ENCODE results near the gene FAM222A. TPM values are rescaled to one million over a fixed set of nuclear protein-coding genes. Genes with fewer than 3 reads are reported as not detected.

FAM222A gene
- total RNA-seq = 1 to 10 TPM; 1.2 to 1.8 TPM

DNA sequence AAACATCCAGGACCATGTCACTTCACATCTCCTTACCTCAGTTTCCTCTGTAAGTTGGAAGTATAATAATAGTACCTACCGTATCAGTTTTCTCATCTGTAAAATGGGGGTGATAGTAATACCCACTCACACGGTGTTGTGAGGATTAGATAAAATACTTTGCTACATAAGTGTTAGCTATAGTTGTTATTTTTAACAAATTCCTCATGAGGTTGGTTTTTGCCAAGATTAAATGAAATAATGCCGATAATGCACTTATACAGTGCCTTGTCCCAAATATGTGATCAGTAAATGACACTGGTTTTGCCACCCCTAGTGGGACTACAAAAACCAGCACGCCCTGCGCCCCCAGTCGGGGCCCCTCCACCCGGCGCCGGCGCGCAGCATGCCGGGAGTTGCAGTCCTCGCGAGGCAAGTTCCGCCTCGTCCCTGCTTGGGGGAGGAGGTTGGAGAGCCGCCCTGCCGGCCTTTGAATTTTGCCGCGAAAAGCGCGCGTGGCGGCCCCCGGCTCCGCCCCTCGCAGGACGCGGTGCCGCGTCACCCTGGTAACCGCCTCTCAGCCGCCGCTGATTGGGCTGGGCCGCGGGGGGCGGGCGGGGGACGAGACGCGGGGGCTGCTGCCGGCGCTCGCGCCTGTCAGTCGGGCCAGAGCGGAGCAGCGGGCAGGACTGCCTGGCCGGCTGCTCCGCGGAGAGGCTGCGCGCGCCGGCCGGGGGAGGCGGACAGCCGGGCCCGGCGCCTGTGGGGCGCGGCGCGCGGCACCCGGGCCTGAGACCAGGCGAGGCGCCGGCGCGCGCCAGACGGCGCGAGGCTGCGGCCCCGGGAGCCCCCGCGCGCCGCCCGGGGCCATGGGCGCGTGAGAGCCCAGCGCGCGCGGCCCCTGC is at the start of gene FAM222A:
Gene FAM222A (plus strand): TSS at position 639 of the 884 bp plus-strand sequence. CDS start 30,322 bp downstream, outside the sequence.
- ATAC-seq (peak; percentile 94), DNase-seq (ENCODE audit: low spot score) (peak; percentile 97)
- H3K4me3 Mint-ChIP-seq = peak within 1 kb of the TSS; percentile 60
- H3K27ac Mint-ChIP-seq = no peak within 1 kb of the TSS
- H3K4me1 Mint-ChIP-seq (ENCODE audit: low read depth in 2 of 2) = no peaks in the 10 kb centered on the region
- H3K36me3 Mint-ChIP-seq = no peaks in the 10 kb centered on the region
- H3K9me3 Mint-ChIP-seq = no peaks in the 10 kb centered on the region
- peaks cover 0 to 13% of the 10 kb centered on the region in 2 donors for H3K27me3 Mint-ChIP-seq

DNA sequence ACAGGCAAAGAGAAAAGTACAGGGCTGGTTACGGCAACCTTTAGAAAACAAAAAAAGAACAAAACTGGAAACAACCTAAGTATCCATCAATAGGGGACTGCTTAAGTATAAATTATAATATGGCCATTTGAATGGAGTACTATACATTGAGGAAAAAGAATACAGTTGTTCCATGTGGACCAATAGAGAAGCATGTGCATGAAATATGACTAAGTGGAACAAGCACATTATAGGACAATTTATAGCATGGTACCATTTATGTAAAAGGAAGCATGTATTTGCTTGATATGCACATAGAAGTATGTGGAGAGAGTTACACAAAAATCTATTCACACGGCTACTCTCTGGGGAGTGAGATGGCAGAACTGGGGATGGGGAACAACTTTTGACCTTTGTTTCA is 49.2 kb upstream of the FAM222A start:
- Mint-ChIP-seq H3K27me3 (no peaks in the 10 kb centered on the region), H3K27ac (no peak overlapping the region), H3K36me3 (no peaks in the 10 kb centered on the region), H3K4me1 (ENCODE audit: low read depth in 2 of 2) (peaks cover 0 to 7% of the 10 kb centered on the region in 2 donors), H3K9me3 (no peaks in the 10 kb centered on the region), H3K4me3 (no peak overlapping the region)
- DNase-seq (ENCODE audit: low spot score) (no peak), ATAC-seq (no peak)

DNA sequence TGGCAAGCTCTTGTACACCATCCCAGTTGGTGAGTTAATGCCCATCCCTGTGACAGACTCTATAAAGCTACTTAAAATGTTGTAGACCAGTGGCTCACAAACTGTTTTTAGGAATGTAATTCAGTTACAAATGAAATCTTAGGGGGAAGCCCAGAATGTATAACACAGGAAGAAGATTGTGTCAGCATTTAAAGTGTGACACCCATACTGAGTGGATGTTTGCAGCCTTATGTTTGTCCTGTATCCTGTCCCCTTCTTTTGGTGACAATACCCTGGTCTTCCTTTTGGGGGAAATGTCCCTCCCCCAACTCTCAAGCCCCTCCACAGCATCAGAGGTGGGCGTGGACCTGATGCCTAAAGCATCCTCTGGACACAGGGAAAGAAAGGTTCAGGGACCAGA is 47.6 kb upstream of the FAM222A start:
- Mint-ChIP-seq H3K36me3 (no peaks in the 10 kb centered on the region), H3K27me3 (peaks cover 0 to under 1% of the 10 kb centered on the region in 2 donors), H3K27ac (no peak overlapping the region), H3K4me3 (no peak overlapping the region), H3K9me3 (no peaks in the 10 kb centered on the region), H3K4me1 (ENCODE audit: low read depth in 2 of 2) (peaks cover 0 to 7% of the 10 kb centered on the region in 2 donors)
- DNase-seq (ENCODE audit: low spot score) = no peak
- peak; percentile 61 to 83 for ATAC-seq

DNA sequence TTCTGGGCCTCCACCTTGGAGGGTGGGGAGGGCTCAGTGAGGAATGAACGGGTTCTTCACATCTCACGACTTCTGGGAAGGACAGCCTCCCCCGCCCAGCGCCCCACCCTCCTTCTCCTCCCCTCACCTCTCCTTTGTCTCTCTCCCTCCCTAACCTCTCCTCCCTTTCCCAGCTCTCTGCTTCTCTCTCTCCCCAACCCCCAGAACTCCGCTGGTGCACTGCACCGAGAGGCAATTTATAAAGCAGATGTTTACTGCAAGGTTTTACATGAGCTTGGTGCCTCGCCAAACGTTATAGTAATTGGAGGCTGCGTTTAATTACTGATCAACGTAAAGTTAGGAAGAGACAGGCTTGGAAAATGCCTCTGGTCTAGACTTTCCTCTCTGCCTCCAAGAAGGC is 42.9 kb upstream of the FAM222A start:
- H3K27ac Mint-ChIP-seq = no peak overlapping the region
- H3K9me3 Mint-ChIP-seq = no peaks in the 10 kb centered on the region
- no peak for ATAC-seq
- H3K27me3 Mint-ChIP-seq = peaks cover 5 to 10% of the 10 kb centered on the region in 2 donors
- peaks cover 0 to 5% of the 10 kb centered on the region in 2 donors for H3K4me1 Mint-ChIP-seq (ENCODE audit: low read depth in 2 of 2)
- no peak overlapping the region for H3K4me3 Mint-ChIP-seq
- no peak for DNase-seq (ENCODE audit: low spot score)
- no peaks in the 10 kb centered on the region for H3K36me3 Mint-ChIP-seq

DNA sequence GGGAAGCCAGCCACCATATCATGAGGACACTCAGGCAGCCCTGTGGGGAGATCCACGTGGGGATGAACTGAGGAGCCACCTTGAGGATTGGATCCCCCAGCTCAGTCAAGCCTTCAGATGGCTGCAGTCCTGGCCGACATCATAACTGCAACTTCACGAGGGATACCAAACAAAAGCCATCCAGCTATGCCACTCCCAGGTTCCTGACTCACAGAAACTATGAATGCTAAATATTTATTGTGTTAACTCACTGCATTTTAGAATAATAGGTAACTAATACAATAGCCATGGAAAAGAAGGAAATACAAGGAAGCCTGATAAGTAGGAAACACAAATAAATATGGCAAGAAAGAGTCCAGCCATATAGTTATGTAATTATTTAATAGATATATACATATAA is 42.1 kb upstream of the FAM222A start:
- Mint-ChIP-seq H3K36me3 (no peaks in the 10 kb centered on the region), H3K4me3 (no peak overlapping the region), H3K27me3 (peaks cover 5 to 10% of the 10 kb centered on the region in 2 donors), H3K4me1 (ENCODE audit: low read depth in 2 of 2) (no peaks in the 10 kb centered on the region), H3K27ac (no peak overlapping the region), H3K9me3 (no peaks in the 10 kb centered on the region)
- ATAC-seq (no peak), DNase-seq (ENCODE audit: low spot score) (no peak)

DNA sequence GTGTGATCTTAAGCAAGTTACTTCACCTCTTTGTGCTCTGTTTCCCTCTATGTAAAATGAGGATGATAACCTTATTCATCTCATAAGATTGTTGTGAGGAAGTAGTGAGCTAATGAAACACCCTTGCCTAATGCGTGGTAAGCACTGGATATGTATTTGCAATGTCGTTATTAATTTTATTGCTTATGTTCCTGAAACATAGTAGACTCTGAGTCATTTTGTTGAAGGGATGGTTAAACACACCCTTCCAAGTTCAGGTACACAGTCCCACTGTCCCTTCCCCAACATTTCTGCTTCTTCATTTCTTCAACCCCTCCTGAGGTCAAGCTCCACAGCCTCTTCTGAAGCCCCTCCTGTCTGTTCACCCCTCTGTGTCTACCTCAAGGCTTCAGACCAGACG is 40.2 kb upstream of the FAM222A start:
- no peaks in the 10 kb centered on the region for H3K9me3 Mint-ChIP-seq
- peaks cover 5 to 10% of the 10 kb centered on the region in 2 donors for H3K27me3 Mint-ChIP-seq
- ATAC-seq (no peak), DNase-seq (ENCODE audit: low spot score) (no peak)
- H3K4me1 Mint-ChIP-seq (ENCODE audit: low read depth in 2 of 2) = no peaks in the 10 kb centered on the region
- H3K36me3 Mint-ChIP-seq = no peaks in the 10 kb centered on the region
- no peak overlapping the region for H3K4me3 Mint-ChIP-seq
- H3K27ac Mint-ChIP-seq = no peak overlapping the region

DNA sequence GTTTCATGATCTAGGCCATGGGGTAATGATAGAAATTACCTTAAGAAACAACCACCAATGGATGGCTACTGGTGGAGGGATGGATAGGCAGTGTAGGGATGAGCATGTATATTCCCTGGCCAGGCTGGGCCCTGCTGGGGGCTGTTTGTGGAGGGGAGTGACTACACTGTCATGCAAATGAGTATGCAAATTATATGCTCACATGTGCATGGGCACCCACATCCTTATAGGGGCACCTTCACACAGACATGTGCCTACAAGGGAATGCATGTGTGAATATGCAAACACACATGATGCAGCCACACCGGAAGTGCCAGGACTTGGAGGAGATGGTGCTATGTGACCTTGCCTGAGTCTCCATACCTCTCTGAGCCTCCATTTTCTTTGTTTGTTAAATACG is 39.7 kb upstream of the FAM222A start:
- no peak for ATAC-seq
- Mint-ChIP-seq H3K4me1 (ENCODE audit: low read depth in 2 of 2) (no peaks in the 10 kb centered on the region), H3K4me3 (no peak overlapping the region), H3K9me3 (no peaks in the 10 kb centered on the region), H3K27me3 (peaks cover 5 to 10% of the 10 kb centered on the region in 2 donors), H3K27ac (no peak overlapping the region), H3K36me3 (no peaks in the 10 kb centered on the region)
- no peak for DNase-seq (ENCODE audit: low spot score)

DNA sequence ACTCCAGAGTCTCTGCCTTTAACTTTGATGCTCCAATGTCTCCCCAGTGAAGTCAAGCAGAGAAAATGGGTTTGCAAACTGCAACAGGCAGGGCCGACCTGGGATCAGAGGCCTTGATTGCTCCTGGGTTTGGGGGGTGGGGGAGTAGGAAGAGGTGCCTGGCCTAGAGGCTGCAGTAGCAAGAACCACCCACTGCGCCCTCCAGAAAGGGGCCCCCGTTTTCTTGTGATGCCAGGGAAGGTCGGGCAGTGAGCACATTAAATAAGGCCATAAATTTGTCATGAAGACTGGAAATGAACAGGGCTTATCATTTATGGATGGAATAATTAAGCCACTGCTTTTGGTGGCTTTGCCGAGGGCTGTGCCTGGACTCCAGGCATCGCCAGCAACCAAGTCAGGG is 38.2 kb upstream of the FAM222A start:
- ATAC-seq (no peak), DNase-seq (ENCODE audit: low spot score) (no peak)
- H3K36me3 Mint-ChIP-seq = no peaks in the 10 kb centered on the region

DNA sequence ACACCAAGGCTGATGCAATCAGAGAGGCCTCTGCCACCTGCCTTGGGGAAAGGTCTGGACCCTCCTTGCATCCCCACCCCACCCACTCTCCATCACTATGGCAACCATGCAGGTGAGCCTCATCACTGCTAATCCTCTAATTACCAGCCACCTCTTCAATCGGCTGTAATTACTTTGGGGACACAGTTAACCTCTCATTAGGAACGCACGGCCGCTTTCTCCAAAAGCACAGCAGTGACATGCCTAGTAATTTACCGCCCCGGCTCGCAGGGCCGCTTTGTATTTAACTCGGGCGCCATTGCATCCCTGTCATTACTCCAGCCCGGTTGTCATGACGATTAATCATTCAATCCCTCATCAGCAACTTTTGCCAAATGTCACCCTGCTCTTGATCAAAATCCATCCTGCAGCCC is 36.3 kb upstream of the FAM222A start:
- ATAC-seq (no peak), DNase-seq (ENCODE audit: low spot score) (no peak)
- no peak overlapping the region for H3K4me3 Mint-ChIP-seq
- H3K4me1 Mint-ChIP-seq (ENCODE audit: low read depth in 2 of 2) = no peaks in the 10 kb centered on the region
- no peak overlapping the region for H3K27ac Mint-ChIP-seq
- peaks cover 5 to 9% of the 10 kb centered on the region in 2 donors for H3K27me3 Mint-ChIP-seq
- H3K9me3 Mint-ChIP-seq = no peaks in the 10 kb centered on the region
- no peaks in the 10 kb centered on the region for H3K36me3 Mint-ChIP-seq

More for the DNA sequence above, 38.2 kb upstream of the FAM222A start:
- no peak overlapping the region for H3K4me3 Mint-ChIP-seq
- H3K9me3 Mint-ChIP-seq = no peaks in the 10 kb centered on the region
- H3K27me3 Mint-ChIP-seq = peaks cover 5 to 11% of the 10 kb centered on the region in 2 donors
- H3K4me1 Mint-ChIP-seq (ENCODE audit: low read depth in 2 of 2) = no peaks in the 10 kb centered on the region
- no peak overlapping the region for H3K27ac Mint-ChIP-seq

DNA sequence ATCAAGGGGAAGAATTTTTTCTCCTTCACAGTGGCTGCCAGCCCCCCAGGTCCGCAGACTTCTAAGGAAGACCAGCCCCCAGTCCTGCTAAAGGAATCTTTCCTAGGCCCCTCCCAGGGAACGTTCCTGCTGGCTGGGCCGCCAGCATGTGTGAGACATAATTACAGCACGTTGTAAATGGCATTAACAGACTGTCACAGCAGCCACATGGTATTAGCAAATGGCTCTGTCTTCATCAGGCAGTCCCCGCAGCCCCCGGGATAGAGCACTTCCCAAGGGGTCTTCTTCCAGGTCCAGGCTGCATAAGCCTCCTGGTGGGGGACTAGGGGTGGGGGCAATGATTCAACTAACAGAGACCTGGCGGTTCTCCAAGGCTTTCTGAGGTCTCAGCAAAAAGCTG is 34.9 kb upstream of the FAM222A start:
- Mint-ChIP-seq H3K4me3 (no peak overlapping the region), H3K9me3 (no peaks in the 10 kb centered on the region), H3K27me3 (peaks cover 10 to 14% of the 10 kb centered on the region in 2 donors), H3K36me3 (no peaks in the 10 kb centered on the region), H3K27ac (no peak overlapping the region), H3K4me1 (ENCODE audit: low read depth in 2 of 2) (no peaks in the 10 kb centered on the region)
- DNase-seq (ENCODE audit: low spot score) (no peak), ATAC-seq (no peak)

DNA sequence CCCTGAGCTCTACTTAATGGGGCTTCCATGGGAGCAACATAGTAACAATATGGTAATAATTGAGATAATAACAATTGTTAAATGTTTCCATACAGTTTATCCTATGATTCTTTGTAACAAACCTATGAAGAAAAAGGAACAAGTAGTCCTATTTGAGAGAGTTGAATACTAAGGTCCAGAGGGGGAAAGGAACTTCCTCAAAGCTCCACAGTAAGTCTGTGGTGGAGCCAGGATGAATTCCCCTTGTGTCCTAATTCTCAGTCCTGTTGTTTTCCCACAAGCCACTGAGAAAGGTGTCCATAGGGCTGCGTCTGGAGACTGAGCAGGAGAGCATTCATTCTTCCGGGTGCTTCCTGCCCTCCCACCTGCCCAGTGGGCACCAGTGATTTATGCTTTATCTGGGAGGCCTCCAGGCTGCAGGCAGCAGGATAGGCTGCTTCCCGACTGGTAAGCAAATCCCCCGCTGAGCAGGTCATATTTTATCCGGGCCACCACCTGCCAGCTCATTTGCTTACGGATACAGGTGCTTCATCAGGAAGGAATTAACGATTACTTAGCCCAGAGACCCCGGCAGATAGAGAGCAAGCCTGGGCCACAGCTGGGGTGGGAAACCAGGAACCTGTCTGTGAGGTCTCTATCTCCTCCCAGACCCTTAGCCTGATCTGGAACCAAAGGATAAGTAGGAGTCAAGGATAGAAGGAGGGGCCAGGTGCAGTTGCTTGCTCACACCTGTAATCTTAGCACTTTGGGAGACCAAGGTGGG is 33.9 kb upstream of the FAM222A start:
- Mint-ChIP-seq H3K27ac (no peak overlapping the region), H3K9me3 (no peaks in the 10 kb centered on the region), H3K4me3 (no peak overlapping the region), H3K4me1 (ENCODE audit: low read depth in 2 of 2) (no peaks in the 10 kb centered on the region), H3K36me3 (no peaks in the 10 kb centered on the region), H3K27me3 (peaks cover 12 to 14% of the 10 kb centered on the region in 2 donors)
- DNase-seq (ENCODE audit: low spot score) (no peak), ATAC-seq (no peak)

DNA sequence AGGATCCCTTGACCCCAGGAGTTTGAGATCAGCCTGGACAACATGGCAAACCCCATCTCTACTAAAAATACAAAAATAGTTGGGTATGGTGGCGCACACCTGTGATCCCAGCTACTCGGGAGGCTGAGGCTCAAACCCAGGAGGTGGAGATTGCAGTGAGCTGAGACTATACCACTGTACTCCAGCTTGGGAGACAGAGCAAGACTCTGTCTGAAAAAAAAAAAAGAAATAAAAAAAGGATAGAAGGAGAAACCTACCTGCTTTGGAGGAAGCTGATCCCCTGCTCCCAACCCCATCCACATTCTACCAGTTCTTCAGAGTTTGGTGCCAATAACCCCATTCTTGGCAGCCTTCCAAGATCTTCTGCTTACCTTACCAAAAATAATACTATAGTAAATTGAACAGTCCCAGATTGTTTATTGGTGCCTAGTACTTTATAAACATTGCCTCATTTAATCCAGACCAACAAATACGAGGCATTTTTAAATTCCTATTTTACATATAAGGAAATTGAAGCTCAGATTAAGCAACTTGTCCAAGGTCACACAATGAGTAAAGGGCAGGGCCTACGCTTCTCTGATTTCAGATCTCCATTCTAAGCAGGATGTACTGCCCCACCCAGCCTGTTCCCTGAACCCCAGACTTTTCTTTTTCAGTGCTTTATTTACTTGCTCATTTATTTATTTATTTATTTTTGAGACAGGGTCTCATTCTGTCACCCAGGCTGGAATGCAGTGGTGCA is 33.2 kb upstream of the FAM222A start:
- Mint-ChIP-seq H3K4me3 (no peak overlapping the region), H3K4me1 (ENCODE audit: low read depth in 2 of 2) (no peaks in the 10 kb centered on the region), H3K27ac (no peak overlapping the region), H3K9me3 (no peaks in the 10 kb centered on the region), H3K36me3 (no peaks in the 10 kb centered on the region), H3K27me3 (peaks cover 10 to 12% of the 10 kb centered on the region in 2 donors)
- ATAC-seq (no peak), DNase-seq (ENCODE audit: low spot score) (no peak)

DNA sequence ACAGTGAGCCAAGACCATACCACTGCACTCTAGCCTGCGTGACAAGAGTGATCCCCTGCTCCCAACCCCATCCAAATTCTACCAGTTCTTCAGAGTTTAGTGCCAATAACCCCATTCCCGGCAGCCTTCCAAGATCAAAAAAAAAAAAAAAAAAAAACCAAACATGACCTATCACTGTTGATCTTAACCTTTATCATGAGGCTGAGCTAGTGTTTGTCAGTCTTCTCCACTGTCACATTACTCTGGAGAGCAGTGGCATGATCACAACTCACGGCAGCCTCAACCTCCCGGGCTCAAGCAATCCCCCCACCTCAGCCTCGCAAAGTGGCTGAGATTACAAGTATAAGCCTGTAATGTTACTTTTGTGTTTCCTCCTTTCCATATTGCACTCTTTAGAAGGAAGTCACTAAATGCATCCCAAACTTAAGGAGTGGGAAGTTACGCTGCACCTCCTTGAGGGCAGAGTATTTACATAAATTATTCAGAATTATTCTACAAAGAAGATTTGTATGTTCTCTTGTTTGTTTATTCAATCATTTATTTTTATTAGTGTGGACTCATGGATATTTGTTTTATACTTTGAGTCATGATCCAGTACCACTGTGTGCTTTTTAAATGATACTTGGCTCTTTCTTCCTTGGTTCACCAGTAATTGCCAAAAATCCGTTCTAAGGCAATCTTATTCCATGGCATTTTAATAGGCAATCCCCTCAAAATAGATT is 31.5 kb upstream of the FAM222A start:
- no peaks in the 10 kb centered on the region for H3K4me1 Mint-ChIP-seq (ENCODE audit: low read depth in 2 of 2)
- H3K27me3 Mint-ChIP-seq = peaks cover 10 to 12% of the 10 kb centered on the region in 2 donors
- ATAC-seq = no peak

More for the DNA sequence above, 31.5 kb upstream of the FAM222A start:
- DNase-seq (ENCODE audit: low spot score) = no peak
- Mint-ChIP-seq H3K4me3 (no peak overlapping the region), H3K36me3 (no peaks in the 10 kb centered on the region), H3K9me3 (no peaks in the 10 kb centered on the region), H3K27ac (no peak overlapping the region)

Measured in natural killer cell treated with Interleukin-12 subunit alpha and Interleukin-12 subunit beta and Interleukin-15 and Interleukin-18, amount 100 ng/mL, for 72 hours (primary cell).